Mesenchymal stem cell (in vitro differentiated cells and primary cell): ENCODE measurements around the gene SLC25A21.

Experiments used
- DNase-seq: peaks from one replicate; pipeline ENCODE4 v3.0.0-alpha.2; 2013
- H2AFZ ChIP-seq: one replicate; pipeline ENCODE4 v1.6.1; 2013; ENCODE audit warnings: low read depth, mild to moderate bottlenecking, control low read depth, inconsistent platforms, low read length, moderate library complexity
- H2AK5ac ChIP-seq: 2 replicates; pipeline ENCODE4 v1.6.1; 2013; ENCODE audit warnings: low read length, moderate library complexity, mild to moderate bottlenecking, inconsistent platforms; ENCODE audit not compliant: severe bottlenecking
- H2BK120ac ChIP-seq: one replicate; pipeline ENCODE4 v1.6.1; 2013; ENCODE audit warnings: low read depth, mild to moderate bottlenecking, inconsistent platforms, low read length, moderate library complexity
- H2BK12ac ChIP-seq, 2 experiments: one replicate each; pipeline ENCODE4 v1.6.1; 2013; ENCODE audit warnings: inconsistent platforms in 2 of 2, low read length in 2 of 2, mild to moderate bottlenecking in 2 of 2, moderate library complexity in 2 of 2, control low read depth in 1 of 2
- H2BK15ac ChIP-seq: one replicate; pipeline ENCODE4 v1.6.1; 2013; ENCODE audit warnings: mild to moderate bottlenecking, low read depth, inconsistent platforms; ENCODE audit not compliant: poor library complexity, severe bottlenecking
- H2BK5ac ChIP-seq: 2 replicates; pipeline ENCODE4 v1.6.1; 2013; ENCODE audit warnings: low read depth, mild to moderate bottlenecking, low read length, control low read depth, inconsistent platforms; ENCODE audit not compliant: poor library complexity, severe bottlenecking
- H3K14ac ChIP-seq, 2 experiments: one replicate each; pipeline ENCODE4 v1.6.1; 2013; ENCODE audit warnings: inconsistent platforms in 2 of 2, low read length in 2 of 2, control low read depth in 1 of 2, mild to moderate bottlenecking in 1 of 2, moderate library complexity in 1 of 2
- H3K18ac ChIP-seq, 2 experiments: one replicate each; pipeline ENCODE4 v1.6.1; 2013; ENCODE audit warnings: inconsistent platforms in 2 of 2, low read length in 2 of 2, control low read depth in 1 of 2, low read depth in 1 of 2, mild to moderate bottlenecking in 1 of 2
- H3K23ac ChIP-seq, 2 experiments: one replicate each; pipeline ENCODE4 v1.6.1; 2013; ENCODE audit warnings: inconsistent platforms in 2 of 2, low read length in 2 of 2, mild to moderate bottlenecking in 2 of 2, moderate library complexity in 2 of 2, control low read depth in 1 of 2
- H3K27ac ChIP-seq: 2 replicates; pipeline ENCODE4 v1.5.1; 2013; ENCODE audit warnings: mild to moderate bottlenecking, moderate library complexity, low read length, control low read depth, inconsistent platforms; ENCODE audit not compliant: poor library complexity, severe bottlenecking
- H3K27me3 ChIP-seq, 2 experiments: 2 replicates each; pipeline versions ENCODE4 v1.6.1 to v1.7.0; 2013; ENCODE audit warnings: low read length in 2 of 2, mild to moderate bottlenecking in 2 of 2, moderate library complexity in 2 of 2, control low read depth in 1 of 2, inconsistent platforms in 1 of 2; ENCODE audit not compliant: control insufficient read depth in 1 of 2, insufficient read depth in 1 of 2
- H3K36me3 ChIP-seq, 2 experiments: 2 replicates each; pipeline versions ENCODE4 v1.6.1 to v1.7.0; 2013; ENCODE audit warnings: low read length in 2 of 2, control low read depth in 1 of 2, inconsistent platforms in 1 of 2, low read depth in 1 of 2, mild to moderate bottlenecking in 1 of 2; ENCODE audit not compliant: insufficient read depth in 2 of 2, control insufficient read depth in 1 of 2
- H3K4ac ChIP-seq, 2 experiments: one replicate each; pipeline ENCODE4 v1.6.1; 2013; ENCODE audit warnings: inconsistent platforms in 2 of 2, low read length in 2 of 2, mild to moderate bottlenecking in 2 of 2, moderate library complexity in 2 of 2, control low read depth in 1 of 2, low read depth in 1 of 2
- H3K4me1 ChIP-seq: 2 replicates; pipeline ENCODE4 v1.6.1; 2013; ENCODE audit warnings: low read depth, low read length, control low read depth; ENCODE audit not compliant: control insufficient read depth, insufficient read depth
- H3K4me2 ChIP-seq: 2 replicates; pipeline ENCODE4 v1.6.1; 2013; ENCODE audit warnings: low read length, mild to moderate bottlenecking, inconsistent platforms; ENCODE audit not compliant: poor library complexity, severe bottlenecking
- H3K4me3 ChIP-seq, 2 experiments: 2 replicates each; pipeline versions ENCODE4 v1.5.1 to v1.7.0; 2013; ENCODE audit warnings: low read length in 2 of 2, mild to moderate bottlenecking in 2 of 2, control low read depth in 1 of 2, low read depth in 1 of 2; ENCODE audit not compliant: insufficient read depth in 1 of 2
- H3K79me1 ChIP-seq: replicated peaks from 2 replicates; pipeline ENCODE4 v1.6.1; 2013; ENCODE audit warnings: mild to moderate bottlenecking, control low read depth, low read length, inconsistent platforms; ENCODE audit not compliant: poor library complexity, severe bottlenecking
- H3K9ac ChIP-seq: 2 replicates; pipeline ENCODE4 v1.7.0; 2013; ENCODE audit warnings: mild to moderate bottlenecking, low read length, moderate library complexity
- H3K9me3 ChIP-seq: 2 replicates; pipeline ENCODE4 v1.7.0; 2013; ENCODE audit warnings: mild to moderate bottlenecking, low read length; ENCODE audit not compliant: control insufficient read depth
- H4K8ac ChIP-seq: one replicate; pipeline ENCODE4 v1.6.1; 2013; ENCODE audit warnings: inconsistent platforms, mild to moderate bottlenecking, low read length, moderate library complexity
- H4K91ac ChIP-seq: one replicate; pipeline ENCODE4 v1.6.1; 2013; ENCODE audit warnings: mild to moderate bottlenecking, low read length, inconsistent platforms
- WGBS: methylation state at CpG from one replicate; pipeline ENCODE4 v1.1.7; 2013; ENCODE audit warnings: mixed read lengths; 5-methylcytosine and 5-hydroxymethylcytosine counted together

SLC25A21 gene

GRCh38 chr14:37202812-37203211 is 30.4 kb upstream of the SLC25A21 start:
- DNase-seq, result no peak
- H2BK12ac ChIP-seq, result no peak overlapping the region
- H2AK5ac ChIP-seq, result no peak overlapping the region
- no CpG with 5 or more reads among the region's 2 CpGs for WGBS
- H3K14ac ChIP-seq, result no peak overlapping the region
- H3K18ac ChIP-seq, result no peak overlapping the region
- no peaks in the 10 kb centered on the region for H3K4me1 ChIP-seq
- no peak overlapping the region for H4K8ac ChIP-seq
- peaks cover 0 to 3% of the 10 kb centered on the region in 2 experiments for H3K36me3 ChIP-seq
- no peak overlapping the region for H3K4ac ChIP-seq
- H2BK5ac ChIP-seq, result no peak overlapping the region
- no peak overlapping the region for H2BK120ac ChIP-seq
- H3K79me1 ChIP-seq, result peaks cover 30% of the 10 kb centered on the region
- H2AFZ ChIP-seq, result no peak overlapping the region
- no peak overlapping the region for H3K4me2 ChIP-seq
- no peak overlapping the region for H3K9ac ChIP-seq
- no peak overlapping the region for H4K91ac ChIP-seq
- H3K9me3 ChIP-seq, result peaks cover 9% of the 10 kb centered on the region
- no peak overlapping the region for H2BK15ac ChIP-seq
- H3K27ac ChIP-seq, result no peak overlapping the region
- H3K4me3 ChIP-seq, result no peak overlapping the region
- no peaks in the 10 kb centered on the region for H3K27me3 ChIP-seq
- H3K23ac ChIP-seq, result no peak overlapping the region

GRCh38 chr14:37202265-37202664 is 29.9 kb upstream of the SLC25A21 start:
- DNase-seq, result peak; percentile 35
- Histone ChIP-seq H4K91ac (no peak overlapping the region), H3K23ac (no peak overlapping the region), H2AFZ (no peak overlapping the region), H3K27me3 (no peaks in the 10 kb centered on the region), H3K4me3 (no peak overlapping the region), H2BK5ac (no peak overlapping the region), H3K79me1 (peaks cover 30% of the 10 kb centered on the region), H2BK12ac (no peak overlapping the region), H2BK120ac (no peak overlapping the region), H3K9me3 (peaks cover 9% of the 10 kb centered on the region), H3K36me3 (peaks cover 0 to 3% of the 10 kb centered on the region in 2 experiments), H3K14ac (no peak overlapping the region), H3K9ac (no peak overlapping the region), H3K18ac (no peak overlapping the region), H3K4me2 (no peak overlapping the region), H2AK5ac (no peak overlapping the region), H2BK15ac (no peak overlapping the region), H3K4ac (no peak overlapping the region), H3K4me1 (no peaks in the 10 kb centered on the region), H3K27ac (no peak overlapping the region), H4K8ac (no peak overlapping the region)
- 83% methylated on average over 2 of the region's 2 CpGs for WGBS

DNA sequence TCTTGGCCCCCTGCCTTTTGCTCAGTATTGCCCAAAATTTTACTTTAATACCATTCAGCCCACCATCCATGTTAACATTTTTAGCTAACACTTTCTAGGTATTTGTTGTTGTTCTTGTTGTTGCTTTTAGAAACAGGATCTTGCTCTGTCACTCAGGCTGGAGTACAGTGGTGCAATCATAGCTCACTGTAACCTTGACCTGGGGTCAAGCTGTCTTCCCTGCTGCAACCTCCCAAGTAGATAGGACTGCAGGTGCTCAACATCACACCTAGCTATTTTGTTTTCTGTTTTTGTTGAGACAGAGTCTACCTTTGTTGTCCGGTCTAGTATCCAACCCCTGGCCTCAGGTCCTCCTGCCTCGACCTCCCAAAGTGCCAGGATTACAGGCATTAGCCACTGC is 29.3 kb upstream of the SLC25A21 start:
- H3K79me1 ChIP-seq, result peaks cover 26% of the 10 kb centered on the region
- peaks cover under 1% of the 10 kb centered on the region for H3K4me1 ChIP-seq
- 100% methylated on average over 2 of the region's 2 CpGs for WGBS
- H4K8ac ChIP-seq, result no peak overlapping the region
- no peak overlapping the region for H3K27ac ChIP-seq
- no peak overlapping the region for H3K14ac ChIP-seq
- H3K9ac ChIP-seq, result no peak overlapping the region
- no peak overlapping the region for H4K91ac ChIP-seq
- H3K4ac ChIP-seq, result no peak overlapping the region
- no peak overlapping the region for H2BK5ac ChIP-seq
- DNase-seq, result no peak
- H2AFZ ChIP-seq, result no peak overlapping the region
- no peak overlapping the region for H3K23ac ChIP-seq
- peaks cover 8% of the 10 kb centered on the region for H3K9me3 ChIP-seq
- H2AK5ac ChIP-seq, result no peak overlapping the region
- H3K27me3 ChIP-seq, result no peaks in the 10 kb centered on the region
- H3K4me2 ChIP-seq, result no peak overlapping the region
- no peak overlapping the region for H3K18ac ChIP-seq
- no peak overlapping the region for H2BK15ac ChIP-seq
- H2BK12ac ChIP-seq, result no peak overlapping the region
- no peak overlapping the region for H3K4me3 ChIP-seq
- H2BK120ac ChIP-seq, result no peak overlapping the region
- H3K36me3 ChIP-seq, result peaks cover 0 to 3% of the 10 kb centered on the region in 2 experiments

GRCh38 chr14:37198907-37199306 is 26.5 kb upstream of the SLC25A21 start:
- no peak for DNase-seq
- H3K14ac ChIP-seq, result no peak overlapping the region
- peak overlapping the region in 1 of 2 experiments; percentile 94 for H3K4me3 ChIP-seq
- H3K4ac ChIP-seq, result no peak overlapping the region
- H2BK12ac ChIP-seq, result no peak overlapping the region
- H2AK5ac ChIP-seq, result no peak overlapping the region
- 95% methylated on average over 5 of the region's 5 CpGs for WGBS
- no peak overlapping the region for H3K4me2 ChIP-seq
- H3K27me3 ChIP-seq, result no peaks in the 10 kb centered on the region
- H4K8ac ChIP-seq, result no peak overlapping the region
- no peaks in the 10 kb centered on the region for H3K9me3 ChIP-seq
- H3K4me1 ChIP-seq, result peaks cover 2% of the 10 kb centered on the region
- H2BK5ac ChIP-seq, result no peak overlapping the region
- H2BK120ac ChIP-seq, result no peak overlapping the region
- peaks cover 13% of the 10 kb centered on the region for H3K79me1 ChIP-seq
- no peak overlapping the region for H2BK15ac ChIP-seq
- H3K27ac ChIP-seq, result no peak overlapping the region
- H4K91ac ChIP-seq, result no peak overlapping the region
- peak overlapping the region; percentile 99 for H3K9ac ChIP-seq
- H3K18ac ChIP-seq, result no peak overlapping the region
- no peak overlapping the region for H2AFZ ChIP-seq
- no peak overlapping the region for H3K23ac ChIP-seq
- H3K36me3 ChIP-seq, result no peaks in the 10 kb centered on the region
